H1 (cell line): ENCODE data around the gene TSEN34.

Source experiments
- SAP30 ChIP-seq: fragments of 300-600 bp; sonication (generic); IDR thresholded peaks from 2 replicates; pipeline ENCODE4 v1.7.1; 2012; ENCODE audit warnings: low read length, moderate library complexity, mild to moderate bottlenecking, inconsistent platforms; ENCODE audit not compliant: insufficient read depth, insufficient replicate concordance
- TAF1 ChIP-seq: IDR thresholded peaks from 2 replicates; pipeline ENCODE4 v1.6.1; 2011; ENCODE audit warnings: mild to moderate bottlenecking, low read depth, low read length
- TF ChIP-seq, protein P1 (sequence below), 3 experiments: IDR thresholded peaks; 1 replicate in 2 of 3; 2 replicates in 1 of 3; pipeline versions ENCODE4 v1.5.1 to v1.6.1; 2011; ENCODE audit warnings: low read length in 3 of 3, mild to moderate bottlenecking in 3 of 3, inconsistent platforms in 2 of 3, low read depth in 1 of 3, moderate library complexity in 1 of 3; ENCODE audit not compliant: insufficient read depth in 1 of 3; ENCODE audit errors: control extremely low read depth in 1 of 3

- TF ChIP-seq SAP30 (peak; percentile 32), TAF1 (no peak)
- TF ChIP-seq, protein P1, sequence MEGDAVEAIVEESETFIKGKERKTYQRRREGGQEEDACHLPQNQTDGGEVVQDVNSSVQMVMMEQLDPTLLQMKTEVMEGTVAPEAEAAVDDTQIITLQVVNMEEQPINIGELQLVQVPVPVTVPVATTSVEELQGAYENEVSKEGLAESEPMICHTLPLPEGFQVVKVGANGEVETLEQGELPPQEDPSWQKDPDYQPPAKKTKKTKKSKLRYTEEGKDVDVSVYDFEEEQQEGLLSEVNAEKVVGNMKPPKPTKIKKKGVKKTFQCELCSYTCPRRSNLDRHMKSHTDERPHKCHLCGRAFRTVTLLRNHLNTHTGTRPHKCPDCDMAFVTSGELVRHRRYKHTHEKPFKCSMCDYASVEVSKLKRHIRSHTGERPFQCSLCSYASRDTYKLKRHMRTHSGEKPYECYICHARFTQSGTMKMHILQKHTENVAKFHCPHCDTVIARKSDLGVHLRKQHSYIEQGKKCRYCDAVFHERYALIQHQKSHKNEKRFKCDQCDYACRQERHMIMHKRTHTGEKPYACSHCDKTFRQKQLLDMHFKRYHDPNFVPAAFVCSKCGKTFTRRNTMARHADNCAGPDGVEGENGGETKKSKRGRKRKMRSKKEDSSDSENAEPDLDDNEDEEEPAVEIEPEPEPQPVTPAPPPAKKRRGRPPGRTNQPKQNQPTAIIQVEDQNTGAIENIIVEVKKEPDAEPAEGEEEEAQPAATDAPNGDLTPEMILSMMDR (IDR thresholded peaks at IDR 0.05; ENCODE audit: control extremely low read depth in 1 of 3, insufficient read depth in 1 of 3, low read depth in 1 of 3, low read length in 3 of 3) = peak; percentile 72 to 90 (median 85)
Observed at GRCh38 chr19:54179921-54180461, 11.1 kb upstream of the TSEN34 start.
